NOMO-1 treated with dmso at 0.1 percent for 144 hours (cell line): ENCODE data around the gene BCAR3.
"Not testable (repeated sequence)": the region's sequence is repeated elsewhere in the genome, so short reads cannot be mapped to it uniquely, and the experiment has no call there.

Experiments
- DNase-seq: peaks from one replicate; lab custom pipeline; 2025; ENCODE audit not compliant: unreplicated experiment; lab: John Stamatoyannopoulos, UW

BCAR3 gene

DNA sequence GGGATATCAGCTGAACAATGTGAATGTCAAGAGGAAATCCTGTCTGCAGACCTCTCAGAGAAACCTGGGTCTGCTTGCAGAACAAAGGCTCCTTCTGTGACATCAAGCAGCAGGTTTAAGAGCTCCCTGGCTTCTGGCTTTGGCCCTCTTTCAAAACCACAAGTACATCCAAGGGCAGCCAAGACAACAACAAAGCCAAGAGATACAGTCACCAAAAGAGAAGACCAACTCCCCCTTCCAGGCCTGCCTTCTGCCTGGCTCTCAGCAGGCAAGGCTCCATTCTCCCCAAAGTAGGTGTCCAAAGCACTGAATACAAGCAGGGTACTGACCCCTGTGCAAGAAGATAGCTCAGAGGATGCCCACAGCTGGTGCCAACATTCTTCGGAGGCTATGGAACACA lies 11.5 kb downstream of the BCAR3 start:
- DNase-seq, result no peak

DNA sequence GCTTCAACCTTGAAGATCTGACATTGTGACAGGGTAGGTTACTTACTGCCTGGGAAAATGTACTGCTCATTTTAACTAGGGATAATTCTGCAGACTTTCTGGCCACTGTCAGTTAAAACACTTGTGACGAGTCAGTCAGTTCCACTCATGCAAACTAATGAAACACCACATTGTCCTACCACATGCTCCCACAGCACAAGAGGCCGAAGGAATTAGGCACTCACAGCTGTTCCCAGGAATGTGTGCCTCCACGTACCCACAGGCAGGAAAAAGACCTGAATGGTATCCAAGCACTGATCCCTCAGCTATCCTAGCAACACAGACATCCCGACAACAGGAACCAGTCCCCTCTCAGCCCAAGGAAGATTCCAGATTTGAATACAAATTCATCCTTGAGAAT lies 12.3 kb downstream of the BCAR3 start:
- DNase-seq, result no peak

DNA sequence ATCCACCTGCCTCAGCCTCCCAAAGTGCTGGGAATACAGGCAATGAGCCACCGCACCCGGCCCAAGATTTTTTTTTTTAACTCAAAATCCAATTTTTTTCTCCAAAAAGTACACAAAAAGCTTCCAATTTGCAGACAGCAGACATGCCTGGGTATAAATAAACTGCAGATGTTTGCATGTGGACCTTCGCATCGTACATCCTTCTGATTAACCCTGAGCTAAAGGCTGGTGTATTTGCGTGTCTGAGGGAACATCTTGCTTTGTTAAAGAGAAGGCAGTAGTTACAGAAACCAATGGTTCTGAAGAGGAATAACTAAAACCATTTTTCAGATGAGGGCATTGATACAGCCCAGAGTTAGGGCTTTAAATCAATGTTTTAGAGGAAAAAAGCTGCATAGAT lies 12.7 kb downstream of the BCAR3 start:
- no peak for DNase-seq

DNA sequence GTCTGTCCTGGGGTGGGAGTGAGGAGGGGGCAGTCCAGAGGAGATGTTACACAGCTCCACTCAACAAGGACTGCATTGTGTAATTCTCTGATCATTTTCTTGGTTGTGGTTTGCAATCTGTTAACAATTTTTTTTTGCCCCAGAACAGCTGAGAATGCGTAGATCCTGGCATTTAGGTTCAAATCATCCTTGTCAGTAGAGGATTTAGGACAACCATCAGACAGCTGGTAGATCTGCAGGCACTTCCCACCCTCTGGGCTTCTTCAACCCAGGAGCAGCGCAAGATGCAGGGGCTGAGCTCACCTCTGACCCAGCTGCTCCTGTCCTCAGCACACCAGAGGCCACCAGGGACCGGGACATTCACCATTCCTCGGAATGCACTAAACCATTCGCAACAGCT lies 13.5 kb downstream of the BCAR3 start:
- no peak for DNase-seq

DNA sequence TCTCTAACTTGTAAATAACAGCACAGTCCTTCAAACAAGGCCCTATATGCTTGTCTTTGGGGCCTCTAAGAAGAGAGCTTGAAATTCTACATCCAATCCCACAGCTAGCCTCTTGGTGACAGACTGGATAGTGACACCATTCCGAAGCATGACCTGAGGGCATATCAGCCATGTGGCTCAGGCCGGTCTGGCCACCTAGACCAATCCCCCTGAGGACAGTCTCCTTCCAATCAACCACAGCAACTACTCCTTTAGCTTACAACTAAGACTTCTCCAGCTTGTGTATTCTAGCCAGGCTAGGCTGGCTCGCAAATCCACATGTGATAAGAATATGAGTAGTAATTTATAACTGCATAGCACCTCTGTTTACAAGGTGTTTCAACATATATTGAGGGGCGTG lies 14.0 kb downstream of the BCAR3 start:
- DNase-seq, result no peak

DNA sequence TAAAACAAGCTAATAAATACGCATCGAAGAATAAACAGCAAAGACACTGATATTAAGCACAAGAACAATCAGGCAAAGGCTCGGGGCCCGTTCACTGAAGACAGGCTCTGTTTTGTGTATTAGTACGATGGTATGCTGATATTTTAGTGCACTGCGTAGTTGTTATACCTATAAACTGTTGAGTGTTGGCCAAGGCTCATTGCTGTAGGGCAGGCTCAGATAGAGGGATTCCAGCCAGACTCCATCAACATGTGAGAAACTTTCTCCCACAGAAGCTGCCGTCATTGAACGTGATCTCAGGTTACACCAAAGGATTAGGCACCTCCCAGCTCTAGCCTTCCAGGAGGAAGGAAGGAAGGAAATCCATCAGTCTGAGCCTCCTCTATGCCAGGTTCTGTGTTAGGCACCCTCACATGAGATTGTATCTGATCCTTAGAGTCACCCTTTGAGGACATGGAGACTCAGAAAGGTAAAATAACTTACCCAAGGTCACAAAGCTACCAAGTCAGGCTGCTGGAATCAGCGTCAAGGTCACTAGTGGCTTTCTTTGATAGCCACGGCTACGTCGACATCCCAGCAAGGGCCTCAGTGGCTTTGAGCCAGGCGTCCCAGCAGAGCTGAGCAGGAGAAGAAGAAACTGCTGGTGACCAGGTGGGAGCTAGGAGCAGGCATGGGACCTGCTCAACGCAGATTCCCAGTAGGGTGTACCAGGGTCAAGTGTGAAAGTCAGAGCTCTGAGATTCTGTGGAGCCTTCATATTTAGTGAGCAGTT lies 14.8 kb downstream of the BCAR3 start:
- DNase-seq, result no peak

DNA sequence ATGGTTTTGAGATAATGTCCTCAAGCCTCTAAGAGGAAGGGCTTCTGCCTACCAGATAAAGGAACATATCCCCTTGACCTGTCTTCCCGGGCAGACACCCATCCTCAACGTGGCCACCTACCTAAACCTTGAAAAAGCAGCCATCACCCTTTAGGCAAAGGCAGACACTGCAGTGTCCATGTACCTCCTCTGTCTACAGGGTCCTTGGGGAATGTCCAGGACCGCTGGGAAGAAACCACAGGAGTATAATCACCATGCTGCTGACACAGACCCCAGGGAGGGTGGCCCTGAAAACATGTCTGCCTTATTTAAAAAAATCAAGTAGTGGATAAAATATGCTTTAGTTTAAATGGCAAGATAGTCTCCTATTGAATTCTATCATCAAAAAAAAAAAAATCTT lies 16.6 kb downstream of the BCAR3 start:
- no peak for DNase-seq

DNA sequence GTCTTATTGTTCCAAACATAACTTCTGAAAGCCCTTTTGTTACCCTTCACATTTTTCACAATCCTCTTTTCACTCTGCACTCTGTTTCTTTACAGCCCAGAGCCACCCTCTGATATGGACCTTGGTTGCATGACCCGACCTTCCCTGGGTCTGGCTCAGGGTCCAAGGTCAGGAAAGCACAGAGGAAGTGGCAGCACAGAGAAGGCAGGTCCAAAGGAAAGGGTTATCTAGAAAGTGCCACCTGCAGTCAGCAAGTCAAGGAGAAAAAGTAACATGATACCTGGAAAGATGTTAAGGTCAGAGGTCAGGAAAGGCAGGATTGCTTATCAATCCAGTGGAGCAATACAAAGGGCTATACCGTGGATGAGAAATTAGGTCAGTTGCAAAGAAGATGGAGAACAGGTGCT lies 18.4 kb downstream of the BCAR3 start:
- DNase-seq, result no peak

DNA sequence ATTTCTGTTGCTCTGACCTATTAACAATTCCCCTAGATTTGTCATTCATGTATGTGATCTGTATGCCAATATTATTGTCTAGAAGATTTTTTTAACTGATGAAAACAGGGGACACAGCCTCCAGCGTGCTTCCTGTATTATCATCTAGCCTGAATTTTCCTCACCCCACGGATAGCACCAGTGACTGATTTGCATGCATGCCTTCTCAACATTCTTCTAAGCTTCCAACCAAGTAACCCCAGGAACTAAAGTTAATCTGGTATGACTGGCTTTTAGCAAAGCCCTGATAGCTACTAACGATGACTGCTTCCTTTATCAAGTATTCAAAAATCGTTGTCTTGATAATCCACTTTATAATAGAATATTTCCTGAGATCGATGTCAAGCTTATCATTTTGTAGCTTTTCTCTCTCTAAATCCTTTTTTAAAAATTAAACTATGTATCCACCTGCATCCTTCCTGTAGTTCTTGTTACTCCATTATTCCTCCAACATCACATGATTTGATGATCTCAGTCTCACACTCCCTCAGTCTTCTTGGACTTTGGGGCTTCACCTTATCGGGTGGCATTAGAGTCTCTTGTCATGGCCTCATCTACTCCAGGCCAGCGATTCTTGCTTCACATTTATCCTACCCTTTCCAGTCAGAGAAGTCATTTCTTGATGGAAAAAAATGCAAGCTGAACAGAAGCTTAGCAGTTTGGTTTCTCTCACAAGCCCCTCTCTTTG lies 19.0 kb downstream of the BCAR3 start:
- no peak for DNase-seq

DNA sequence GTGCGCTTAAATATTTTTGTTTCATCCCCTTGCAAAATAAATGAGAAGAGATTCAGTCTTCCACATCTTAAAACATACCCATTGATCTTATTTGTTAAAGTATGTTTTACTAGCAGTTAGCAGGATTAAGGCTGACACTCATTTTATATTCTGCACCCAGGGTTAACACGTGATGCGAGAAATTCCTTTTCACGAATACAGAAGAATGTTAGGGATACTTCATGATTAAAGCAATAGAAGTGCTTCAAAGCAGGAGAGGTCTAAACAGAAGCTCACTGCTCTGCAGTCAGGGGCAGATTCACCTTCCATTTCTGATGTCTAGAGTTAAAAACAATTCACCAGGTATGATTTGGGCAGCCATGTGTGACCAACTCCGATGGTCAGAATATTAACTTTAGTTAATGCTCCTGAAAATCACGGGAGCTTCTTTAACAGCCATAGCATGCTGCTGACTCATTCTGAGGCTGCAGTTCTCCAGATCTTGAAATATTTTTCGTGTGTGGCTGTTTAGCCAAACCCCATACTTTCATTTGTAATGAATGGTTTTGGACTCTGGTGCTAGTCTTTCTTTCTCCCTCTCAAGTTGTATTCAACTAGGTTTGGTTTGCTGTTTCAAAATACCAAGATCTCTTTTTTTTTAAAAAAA lies 19.7 kb downstream of the BCAR3 start:
- DNase-seq, result no peak

DNA sequence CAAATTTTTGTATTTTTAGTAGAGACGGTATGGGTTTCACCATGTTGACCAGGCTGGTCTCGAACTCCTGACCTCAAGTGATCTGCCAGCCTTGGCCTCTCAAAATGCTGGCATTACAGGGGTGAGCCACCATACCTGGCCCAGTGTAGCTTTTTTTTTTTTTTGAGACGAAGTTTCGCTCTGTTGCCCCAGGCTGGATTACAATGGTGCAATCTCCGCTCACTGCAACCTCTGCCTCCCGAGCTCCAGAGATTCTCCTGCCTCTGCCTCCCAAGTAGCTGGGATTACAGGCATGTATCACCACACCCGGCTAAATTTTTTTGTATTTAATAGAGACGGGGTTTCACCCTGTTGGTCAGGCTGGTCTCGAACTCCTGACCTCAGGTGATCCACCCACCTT lies 20.3 kb downstream of the BCAR3 start:
- not testable (repeated sequence) for DNase-seq

DNA sequence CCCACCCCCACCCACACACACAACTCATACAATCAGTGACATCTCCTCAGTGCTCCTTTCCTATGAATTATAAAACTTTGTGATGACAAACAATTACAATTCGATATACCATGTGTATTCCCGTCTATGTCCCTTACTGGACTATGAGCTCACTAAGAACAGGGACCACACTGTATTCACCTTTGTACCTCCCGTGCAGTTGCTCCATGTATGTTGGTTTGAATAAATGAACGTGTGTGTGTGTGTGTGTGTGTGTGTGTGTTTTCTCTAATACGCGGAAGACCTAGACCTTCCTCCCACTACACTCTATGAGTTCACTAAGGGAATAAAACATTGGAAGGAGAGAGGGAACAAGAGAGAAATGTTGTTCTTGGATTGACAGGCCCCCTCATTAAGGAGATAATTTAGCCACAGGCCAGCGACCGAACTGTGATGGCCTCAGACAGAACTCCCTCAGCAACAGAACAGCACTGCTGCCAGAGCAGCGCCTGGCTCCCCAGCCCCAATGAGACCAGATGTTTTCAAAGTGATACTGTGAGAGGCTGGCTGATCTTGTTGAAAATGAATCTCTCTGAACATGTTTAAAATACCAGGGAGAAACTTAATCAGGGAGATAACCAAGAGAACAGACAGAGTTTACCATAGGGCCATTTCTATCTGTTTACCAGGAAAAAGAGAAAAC lies 21.7 kb downstream of the BCAR3 start:
- DNase-seq, result no peak

DNA sequence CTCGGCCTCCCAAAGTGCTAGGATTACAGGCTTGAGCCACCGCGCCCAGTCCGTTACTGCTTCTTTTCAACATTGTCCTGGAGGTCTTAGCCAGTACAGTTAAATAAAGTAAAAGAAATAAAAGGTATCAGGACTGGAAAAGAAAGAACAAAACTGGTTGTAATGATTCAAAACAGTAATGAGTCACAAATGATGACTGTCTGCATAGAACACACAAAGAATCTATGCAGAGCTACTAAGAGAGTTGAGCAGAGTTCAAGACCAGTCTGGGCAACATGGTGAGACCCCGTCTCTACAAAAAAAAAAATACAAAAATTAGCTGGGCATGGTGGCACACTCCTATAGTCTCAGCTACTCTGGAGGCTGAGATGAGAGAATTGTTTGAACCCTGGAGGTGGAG lies 23.4 kb downstream of the BCAR3 start:
- DNase-seq, result no peak

DNA sequence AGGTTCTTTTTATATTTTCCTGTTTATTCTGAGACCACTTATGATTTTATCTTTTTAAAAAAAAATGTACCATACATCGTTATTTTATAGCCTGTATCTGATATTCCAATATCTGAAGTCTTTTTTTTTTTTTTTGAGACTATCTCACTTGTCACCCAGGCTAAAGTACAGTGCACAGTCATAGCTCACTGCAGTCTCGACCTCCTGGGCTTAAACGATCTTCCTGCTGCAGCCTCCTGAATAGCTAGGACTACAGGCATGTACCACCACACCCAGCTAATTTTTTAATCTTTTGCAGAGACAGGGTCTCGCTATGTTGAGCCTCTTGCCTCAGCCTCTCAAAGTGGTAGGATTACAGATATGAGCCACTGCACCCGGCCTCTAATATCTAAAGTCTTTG lies 25.1 kb downstream of the BCAR3 start:
- no peak for DNase-seq

DNA sequence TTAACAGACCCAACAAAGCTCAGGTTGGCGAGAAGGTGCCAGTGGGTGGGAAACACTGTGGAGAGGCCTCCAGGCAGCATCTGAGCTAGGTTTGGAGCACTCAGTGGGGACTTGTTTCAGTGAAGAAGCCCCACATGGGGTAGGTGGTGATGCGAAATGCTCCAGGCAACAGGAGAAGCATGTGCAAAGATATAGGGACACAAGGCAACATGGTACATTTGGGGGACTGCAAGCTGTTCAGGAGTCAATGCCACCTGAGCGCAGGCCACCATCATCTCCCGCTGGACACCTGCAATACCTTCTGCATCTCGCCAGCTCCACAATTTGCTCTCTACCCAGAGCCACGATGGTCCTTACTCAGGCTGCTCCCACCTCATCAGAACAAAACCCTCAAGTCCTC lies 28.0 kb downstream of the BCAR3 start:
- no peak for DNase-seq

DNA sequence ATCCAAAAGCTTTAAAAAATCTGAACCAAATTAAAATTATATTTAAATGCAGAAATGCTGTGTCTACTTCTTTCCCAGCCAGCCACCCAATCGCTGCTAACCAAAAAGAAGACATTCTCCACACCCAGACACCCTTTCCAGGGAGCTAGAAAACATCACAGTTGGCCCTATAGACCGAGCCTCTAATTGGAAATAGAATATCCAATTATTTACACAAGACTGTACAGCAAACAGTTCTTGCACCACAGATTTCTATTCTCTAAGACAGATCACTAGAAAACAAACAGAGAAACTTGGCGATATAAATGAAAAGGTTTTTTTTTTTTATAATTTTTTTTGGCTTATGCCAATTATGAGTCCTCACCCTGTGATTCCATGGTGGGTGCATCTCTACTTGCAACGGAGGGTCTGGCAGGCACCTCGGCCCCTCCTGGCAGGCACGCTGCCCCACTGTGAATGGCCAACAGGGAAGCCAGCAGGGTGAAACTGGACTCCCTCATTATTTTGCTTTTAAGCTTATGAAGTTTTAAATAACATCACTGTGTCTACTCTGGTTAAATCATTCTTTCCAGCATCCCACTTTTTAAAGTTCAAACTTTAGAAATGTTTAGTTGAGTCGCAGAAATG lies 29.2 kb downstream of the BCAR3 start:
- DNase-seq, result no peak

DNA sequence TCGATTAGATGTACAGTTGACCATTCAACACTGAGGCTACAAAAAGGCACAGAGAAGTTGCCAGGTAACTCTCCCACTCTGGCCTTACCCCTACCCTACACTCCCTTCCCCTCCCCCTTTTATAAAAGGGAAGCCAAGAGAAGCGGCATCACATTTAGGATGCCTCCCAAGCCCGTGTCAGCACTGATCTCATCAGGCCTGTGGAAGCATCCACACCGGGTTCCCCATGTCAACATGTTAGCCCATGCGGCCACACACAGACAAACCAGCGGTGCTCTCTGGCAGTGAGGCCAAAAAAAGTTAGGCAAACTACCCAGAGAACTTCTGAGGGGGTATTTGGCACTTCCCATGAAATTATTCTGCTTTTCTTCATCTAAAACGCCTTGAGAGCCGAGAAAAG lies 29.9 kb downstream of the BCAR3 start:
- DNase-seq, result no peak

DNA sequence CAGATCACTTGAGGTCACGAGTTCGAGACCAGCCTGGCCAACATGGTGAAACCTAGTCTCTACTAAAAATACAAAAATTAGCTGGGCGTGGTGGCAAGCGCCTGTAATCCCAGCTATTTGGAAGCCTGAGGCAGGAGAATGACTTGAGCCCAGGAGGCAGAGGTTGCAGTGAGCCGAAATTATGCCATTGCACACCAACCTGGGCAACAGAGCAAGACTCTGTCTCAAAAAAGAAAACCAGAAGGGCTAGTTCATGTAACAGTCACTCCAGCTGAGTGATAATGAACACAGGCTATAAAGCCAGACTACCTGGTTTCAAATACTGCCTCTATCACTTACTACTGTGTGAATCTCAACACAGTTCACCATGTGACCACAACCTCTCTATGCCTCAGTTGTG lies 31.5 kb downstream of the BCAR3 start:
- not testable (repeated sequence) for DNase-seq

DNA sequence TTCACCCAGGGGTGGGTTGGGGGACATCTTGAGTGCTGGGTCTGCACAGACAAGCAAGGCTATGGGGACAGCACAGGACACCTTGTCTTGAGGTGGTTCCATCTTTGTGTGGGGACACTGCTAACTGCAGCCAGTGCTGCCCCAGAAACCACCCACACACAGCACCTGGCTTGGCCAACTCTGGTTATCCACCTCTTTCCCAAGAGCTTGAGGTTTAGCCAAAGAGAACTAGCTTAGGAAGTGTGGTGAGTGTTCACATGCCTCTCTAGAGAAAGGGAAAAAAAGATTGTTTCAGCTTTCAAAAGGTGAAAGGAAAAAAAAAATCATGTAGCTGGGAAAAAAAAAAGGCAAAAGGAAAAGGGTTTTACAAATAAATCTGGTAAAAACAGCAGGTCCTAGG lies 32.4 kb downstream of the BCAR3 start:
- DNase-seq, result no peak

DNA sequence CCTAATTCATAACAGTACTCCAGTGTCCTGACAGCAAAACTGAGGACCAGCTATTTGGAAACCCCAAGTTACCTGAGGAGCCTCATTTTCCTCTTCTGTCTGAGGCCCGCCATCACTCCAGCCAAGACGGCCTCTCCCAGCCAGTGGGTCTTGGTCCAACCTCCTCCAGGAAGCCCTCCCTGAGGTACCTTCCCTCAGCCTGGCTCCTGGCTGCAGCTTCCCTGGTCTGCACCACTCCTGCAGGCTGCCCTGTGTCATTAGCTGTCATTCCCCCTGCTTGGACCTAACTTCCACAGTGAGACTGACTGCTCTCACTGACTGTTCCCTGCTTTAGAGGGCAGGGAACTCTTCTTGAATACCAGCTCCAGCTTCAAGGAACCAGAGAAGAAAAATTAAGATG lies 33.0 kb downstream of the BCAR3 start:
- DNase-seq, result no peak

DNA sequence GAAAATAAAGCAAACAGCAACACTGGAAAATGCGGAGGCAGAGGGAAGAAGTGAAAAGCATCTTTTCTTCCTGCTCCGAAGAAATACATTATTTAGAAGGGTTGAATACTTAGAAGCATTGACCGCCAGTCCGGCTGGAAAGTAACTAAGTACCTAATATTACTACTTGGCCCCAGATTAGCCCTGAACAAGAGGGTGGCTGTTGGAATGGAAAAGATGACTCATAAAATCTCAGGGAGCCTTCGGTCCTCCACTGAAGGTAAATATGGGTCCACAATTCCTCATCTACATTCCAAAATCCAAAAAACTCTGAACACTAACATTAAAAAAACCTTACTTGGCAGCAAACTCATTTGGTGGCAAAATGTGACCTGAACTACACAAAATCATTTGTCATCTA lies 40.1 kb downstream of the BCAR3 start:
- no peak for DNase-seq
